H1 (cell line): Measurements from ENCODE around the gene ZNF28. TPM values are rescaled to one million over a fixed set of nuclear protein-coding genes. Genes with fewer than 3 reads are reported as not detected.
A peak's percentile ranks its signal among the peaks of the same experiment; 100 is the strongest.

Source experiments
- CTCF ChIA-PET: fragments of 300-600 bp; sonication (Branson Sonifier 250); formaldehyde crosslinking; loops from one replicate; lab custom pipeline; 2021; ENCODE audit not compliant: partially characterized antibody; lab: Charles Lee
- POLR2A ChIA-PET: fragments of 300-600 bp; sonication (Branson Sonifier 250); formaldehyde crosslinking; loops from one replicate; lab custom pipeline; 2021; ENCODE audit warnings: inconsistent platforms; ENCODE audit not compliant: partially characterized antibody; lab: Charles Lee
- DNase-seq, 2 experiments: peaks; one replicate each; pipeline versions ENCODE4 v3.0.0 to v3.0.0-alpha.2; 2010 to 2022; ENCODE audit warnings: low spot score in 2 of 2, low read depth in 1 of 2, mixed read lengths in 1 of 2
- FAIRE-seq: peaks from 2 replicates; lab custom pipeline; 2011; peaks lifted over from hg19 to GRCh38; lab: Jason Lieb, UNC
- H2AFZ ChIP-seq: 2 replicates; pipeline ENCODE4 v1.8.1; 2012; ENCODE audit warnings: low read length, inconsistent platforms
- H2AK5ac ChIP-seq: 2 replicates; pipeline ENCODE4 v1.6.1; 2013; ENCODE audit warnings: low read depth, low read length
- H2BK120ac ChIP-seq: replicated peaks from 2 replicates; pipeline ENCODE3; 2013; ENCODE audit warnings: low read depth, low read length, inconsistent platforms
- H2BK12ac ChIP-seq: 2 replicates; pipeline ENCODE4 v1.6.1; 2013; ENCODE audit warnings: low read depth, low read length
- H2BK15ac ChIP-seq: 2 replicates; pipeline ENCODE4 v1.6.1; 2013; ENCODE audit warnings: low read length
- H2BK20ac ChIP-seq: 2 replicates; pipeline ENCODE4 v1.6.1; 2013; ENCODE audit warnings: low read length
- H2BK5ac ChIP-seq: 2 replicates; pipeline ENCODE4 v1.6.1; 2013; ENCODE audit warnings: low read depth, low read length
- H3K14ac ChIP-seq: 2 replicates; pipeline ENCODE4 v1.6.1; 2013; ENCODE audit warnings: inconsistent platforms; ENCODE audit not compliant: insufficient read length
- H3K18ac ChIP-seq: 2 replicates; pipeline ENCODE4 v1.6.1; 2013; ENCODE audit warnings: low read length; ENCODE audit errors: extremely low read depth
- H3K23ac ChIP-seq: 2 replicates; pipeline ENCODE4 v1.6.1; 2013; ENCODE audit warnings: inconsistent platforms; ENCODE audit not compliant: insufficient read length
- H3K23me2 ChIP-seq: 2 replicates; pipeline ENCODE4 v1.6.1; 2013; ENCODE audit warnings: low read depth, low read length
- H3K27ac ChIP-seq: 2 replicates; pipeline ENCODE4 v1.6.1; 2011; ENCODE audit warnings: low read depth, low read length, inconsistent platforms
- H3K27me3 ChIP-seq, 4 experiments: replicated peaks in 1 of 4; 1 replicate in 1 of 4; 2 replicates in 3 of 4; pipeline versions ENCODE4 v1.6.1 to v1.8.1; 2011 to 2013; ENCODE audit warnings: low read length in 3 of 4, mild to moderate bottlenecking in 3 of 4, inconsistent platforms in 2 of 4, mixed read lengths in 2 of 4, moderate library complexity in 1 of 4; ENCODE audit not compliant: control insufficient read depth in 3 of 4, insufficient read depth in 3 of 4; ENCODE audit errors: extremely low read depth in 1 of 4
- H3K36me3 ChIP-seq, 4 experiments: 2 replicates each; pipeline versions ENCODE4 v1.6.1 to v1.8.1; 2011 to 2013; ENCODE audit warnings: mild to moderate bottlenecking in 4 of 4, low read length in 3 of 4, moderate library complexity in 2 of 4, control low read depth in 1 of 4, inconsistent platforms in 1 of 4; ENCODE audit not compliant: insufficient read depth in 4 of 4, control insufficient read depth in 2 of 4
- H3K4ac ChIP-seq: replicated peaks from 2 replicates; pipeline ENCODE3; 2013; ENCODE audit warnings: low read length, low read depth, mixed read lengths, inconsistent platforms; ENCODE audit not compliant: insufficient read length
- H3K4me1 ChIP-seq, 4 experiments: replicated peaks in 1 of 4; 1 replicate in 1 of 4; 2 replicates in 3 of 4; pipeline versions ENCODE4 v1.6.1 to v1.8.1; 2011 to 2013; ENCODE audit warnings: low read length in 3 of 4, inconsistent platforms in 2 of 4, mixed read lengths in 1 of 4; ENCODE audit not compliant: insufficient read depth in 4 of 4, control insufficient read depth in 3 of 4
- H3K4me2 ChIP-seq, 2 experiments: 2 replicates each; pipeline versions ENCODE4 v1.6.1 to v1.8.1; 2011 to 2013; ENCODE audit warnings: low read depth in 2 of 2, low read length in 2 of 2, control low read depth in 1 of 2, inconsistent platforms in 1 of 2, mild to moderate bottlenecking in 1 of 2; ENCODE audit not compliant: insufficient read depth in 1 of 2
- H3K4me3 ChIP-seq, 4 experiments: fragments of 200-600, 300-600 bp in 1 of 4; sonication (generic), shearing (Covaris generic), sonication (Bioruptor Twin) in 1 of 4; 2 replicates each; pipeline versions ENCODE4 v1.5.1 to v1.8.1; 2011 to 2016; ENCODE audit warnings: low read length in 4 of 4, low read depth in 3 of 4, control low read depth in 2 of 4, inconsistent platforms in 2 of 4, mild to moderate bottlenecking in 2 of 4, mixed read lengths in 1 of 4, moderate library complexity in 1 of 4; ENCODE audit not compliant: insufficient read depth in 2 of 4; ENCODE audit errors: extremely low read depth in 1 of 4
- H3K56ac ChIP-seq: replicated peaks from 2 replicates; pipeline ENCODE3; 2013; ENCODE audit warnings: low read depth, mild to moderate bottlenecking, mixed read lengths, low read length, inconsistent platforms; ENCODE audit not compliant: insufficient read length
- H3K79me1 ChIP-seq: 2 replicates; pipeline ENCODE4 v1.6.1; 2013; ENCODE audit warnings: low read depth, low read length, control low read depth
- H3K79me2 ChIP-seq, 2 experiments: 2 replicates each; pipeline versions ENCODE4 v1.6.1 to v1.8.1; 2012 to 2013; ENCODE audit warnings: low read length in 2 of 2, mild to moderate bottlenecking in 2 of 2, inconsistent platforms in 1 of 2; ENCODE audit not compliant: insufficient read depth in 2 of 2, control insufficient read depth in 1 of 2
- H3K9ac ChIP-seq, 4 experiments: replicated peaks in 1 of 4; 1 replicate in 1 of 4; 2 replicates in 3 of 4; pipeline versions ENCODE4 v1.6.1 to v1.8.1; 2011 to 2013; ENCODE audit warnings: low read depth in 3 of 4, low read length in 3 of 4, control low read depth in 2 of 4, mild to moderate bottlenecking in 2 of 4, moderate library complexity in 2 of 4, inconsistent platforms in 1 of 4; ENCODE audit errors: extremely low read depth in 1 of 4
- H3K9me3 ChIP-seq, 2 experiments: 2 replicates each; pipeline versions ENCODE4 v1.6.1 to v1.8.1; 2012 to 2013; ENCODE audit warnings: mild to moderate bottlenecking in 2 of 2, moderate library complexity in 2 of 2, control low read depth in 1 of 2, inconsistent platforms in 1 of 2, low read depth in 1 of 2, low read length in 1 of 2, mixed read lengths in 1 of 2; ENCODE audit not compliant: insufficient read depth in 2 of 2
- H4K20me1 ChIP-seq, 2 experiments: replicated peaks in 1 of 2; 2 replicates each; pipeline versions ENCODE3 to v1.8.1; 2011 to 2013; ENCODE audit warnings: inconsistent platforms in 2 of 2, low read length in 2 of 2, mild to moderate bottlenecking in 1 of 2; ENCODE audit not compliant: insufficient read depth in 2 of 2, control insufficient read depth in 1 of 2
- H4K5ac ChIP-seq: 2 replicates; pipeline ENCODE4 v1.6.1; 2013; ENCODE audit warnings: low read length, low read depth, mixed read lengths, inconsistent platforms; ENCODE audit not compliant: insufficient read length
- H4K8ac ChIP-seq: 2 replicates; pipeline ENCODE4 v1.8.0; 2013; ENCODE audit warnings: mild to moderate bottlenecking, moderate library complexity, low read length, inconsistent platforms; ENCODE audit not compliant: insufficient read depth; ENCODE audit errors: extremely low read depth
- H4K91ac ChIP-seq: replicated peaks from 2 replicates; pipeline ENCODE3; 2013; ENCODE audit warnings: low read length, mixed read lengths, inconsistent platforms; ENCODE audit not compliant: insufficient read length
- BACH1 ChIP-seq: IDR thresholded peaks from 2 replicates; pipeline ENCODE4 v1.6.1; 2012; ENCODE audit warnings: low read length, improper control_type of control experiment
- CBX5 ChIP-seq: fragments of 300-800, 300-1000 bp; sonication (generic); IDR thresholded peaks from 2 replicates; pipeline ENCODE4 v1.7.1; 2016; ENCODE audit warnings: antibody characterized with exemption, low read length, low read depth
- CEBPB ChIP-seq: IDR thresholded peaks from 2 replicates; pipeline ENCODE4 v1.6.1; 2012; ENCODE audit warnings: low read depth, low read length
- CHD2 ChIP-seq: IDR thresholded peaks from 2 replicates; pipeline ENCODE4 v1.6.1; 2012; ENCODE audit warnings: low read length, improper control_type of control experiment
- FOSL1 ChIP-seq: IDR thresholded peaks from 2 replicates; pipeline ENCODE4 v1.6.1; 2011; ENCODE audit warnings: mild to moderate bottlenecking, low read depth, low read length, moderate library complexity; ENCODE audit not compliant: insufficient read depth
- KDM4A ChIP-seq: IDR thresholded peaks from one replicate; pipeline ENCODE4 v1.7.1; 2012; ENCODE audit warnings: low read depth, mild to moderate bottlenecking, moderate library complexity, low read length, inconsistent platforms; ENCODE audit not compliant: severe bottlenecking
- SIRT6 ChIP-seq: IDR thresholded peaks from one replicate; pipeline ENCODE4 v1.7.1; 2012; ENCODE audit warnings: low read length, inconsistent platforms
- TAF7 ChIP-seq: optimal IDR thresholded peaks from 2 replicates; pipeline ENCODE3; 2011; ENCODE audit warnings: low read depth, mild to moderate bottlenecking, inconsistent platforms, low read length, moderate library complexity, borderline replicate concordance
- WGBS, 2 experiments: shearing (Covaris generic) in 1 of 2; methylation state at CpG; one replicate each; pipeline versions ENCODE4 v1.1.6 to v1.1.7; 2013 to 2015; ENCODE audit warnings: low lambda C conversion rate in 2 of 2, mixed read lengths in 2 of 2, inconsistent platforms in 1 of 2, low coverage in 1 of 2, missing lambda C conversion rate in 1 of 2; ENCODE audit not compliant: insufficient replicate concordance in 2 of 2, insufficient coverage in 1 of 2, insufficient read length in 1 of 2; ENCODE audit errors: extremely low coverage in 1 of 2, missing lambda C conversion rate in 1 of 2; 5-methylcytosine and 5-hydroxymethylcytosine counted together
- polyA plus RNA-seq, 7 experiments: library from polyadenylated mRNA; depleted of rRNA in 3 of 7; stranded (reverse) in 5 of 7; unstranded in 2 of 7; fragments of >200 nt in 5 of 7; fragments of 200-250 nt in 2 of 7; gene quantifications; 1 replicate in 5 of 7; 2 replicates in 1 of 7; 4 replicates in 1 of 7; pipeline versions ENCODE4 v1.2.1 to v1.2.3, GENCODE V29; 2011 to 2013; ENCODE audit warnings: missing spikeins in 2 of 7, mixed read lengths in 2 of 7
- total RNA-seq: library from RNA; stranded (reverse); fragmentation: NEBNext Ultra II Directional; extraction: Animal tissue kit (Norgen Biotek cat#: 25700); gene quantifications from 2 replicates; pipeline ENCODE4 v1.2.1, GENCODE V29; 2021

Gene ZNF28
- total and polyA plus RNA-seq, 2 of the 8 experiments (the other 6 are each of a cell fraction or from before 2014, with no cell fraction given), result 7.3 to 23.0 TPM

DNA sequence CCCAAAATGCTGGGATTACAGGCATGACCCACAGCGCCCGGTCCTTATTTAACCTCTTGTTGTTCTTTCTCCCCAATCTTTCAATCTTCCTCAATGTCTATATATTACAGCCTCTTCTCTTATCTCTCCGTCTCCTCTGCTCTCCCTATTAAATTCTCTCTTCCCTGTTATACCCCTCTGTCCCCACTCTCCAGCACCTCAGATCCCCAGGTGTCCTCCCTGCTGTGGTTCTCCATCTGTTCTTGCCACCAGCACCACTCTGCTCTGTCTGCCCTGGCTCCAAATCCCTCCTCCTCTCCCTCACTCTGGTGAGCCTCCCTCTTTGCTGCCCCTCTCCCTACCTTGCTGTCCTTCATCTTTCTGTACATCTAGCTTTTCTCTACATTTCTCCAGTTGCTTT lies 35.9 kb downstream of the ZNF28 start:
- Histone ChIP-seq H2BK5ac (no peak overlapping the region), H3K4me2 (peak overlapping the region; percentile 59 to 70; a peak in 3 of 4 replicates)

More for the DNA sequence above, 35.9 kb downstream of the ZNF28 start:
- Histone ChIP-seq H3K4ac (no peak overlapping the region), H3K18ac (no peak overlapping the region), H3K27ac (no peak overlapping the region), H3K9ac (no peak overlapping the region), H2AFZ (no peak overlapping the region), H3K4me1 (0 out of 7 replicates have a peak, but pooled peaks cover 0 to 2% (median 0%) of the 10 kb centered on the region in 4 experiments), H3K4me3 (peak overlapping the region in 1 of 4 experiments; percentile 71; a peak in 2 of 8 replicates), H3K9me3 (no peaks in the 10 kb centered on the region), H4K91ac (no peak overlapping the region), H2BK15ac (no peak overlapping the region), H3K36me3 (no peaks in the 10 kb centered on the region), H4K8ac (no peak overlapping the region), H2BK20ac (no peak overlapping the region), H3K27me3 (peaks cover 0 to 17% (median 6%) of the 10 kb centered on the region in 4 experiments; a peak in 5 of 7 replicates), H2AK5ac (no peak overlapping the region), H3K79me2 (no peaks in the 10 kb centered on the region), H4K5ac (no peak overlapping the region), H4K20me1 (no peaks in the 10 kb centered on the region), H3K14ac (no peak overlapping the region), H3K56ac (no peak overlapping the region), H2BK12ac (no peak overlapping the region), H2BK120ac (no peak overlapping the region), H3K79me1 (no peaks in the 10 kb centered on the region), H3K23ac (no peak overlapping the region), H3K23me2 (peaks cover 8% of the 10 kb centered on the region; the same call in 1 of the 2 replicates)
- TF ChIP-seq CEBPB (no peak), CHD2 (no peak), CBX5 (no peak), BACH1 (no peak), SIRT6 (no peak), KDM4A (no peak), FOSL1 (no peak), TAF7 (no peak)
- ChIA-PET CTCF (no interaction called here), POLR2A (no interaction called here)
- DNase-seq (no peak), FAIRE-seq (no peak)
- WGBS, 2 experiments, result 81% methylated on average over 3 of the region's 3 CpGs; no CpG with 5 or more reads in 1 of the 2 experiments
